Activated CD8-positive, alpha-beta T cell treated with anti-CD3 and anti-CD28 coated beads for 36 hours (primary cell): ENCODE results near the gene RFTN1. TPM values are rescaled to one million over a fixed set of nuclear protein-coding genes. Genes with fewer than 3 reads are reported as not detected.
A peak's percentile ranks its signal among the peaks of the same experiment; 100 is the strongest.

Experiments
- ATAC-seq: fragments of 200-7000 bp; cut with Tn5 transposase; one replicate; pipeline ENCODE4 v1.10.0; 2021; ENCODE audit warnings: mild to moderate bottlenecking, moderate library complexity
- CTCF ChIA-PET: fragments of 350-600 bp; sonication (Branson Sonifier 250); formaldehyde crosslinking; loops from one replicate; lab custom pipeline; 2021; ENCODE audit warnings: antibody characterized with exemption; lab: Charles Lee
- POLR2A ChIA-PET: fragments of 350-600 bp; sonication (Branson Sonifier 250); formaldehyde crosslinking; loops from one replicate; lab custom pipeline; 2021; ENCODE audit warnings: antibody characterized with exemption; lab: Charles Lee
- DNase-seq: peaks from one replicate; pipeline ENCODE4 v3.0.0-alpha.2; 2020
- H3K27ac Mint-ChIP-seq: one replicate; pipeline ENCODE4 v1.8.0; 2021; ENCODE audit warnings: mild to moderate bottlenecking, mixed read lengths
- H3K27me3 Mint-ChIP-seq: one replicate; pipeline ENCODE4 v1.8.0; 2021; ENCODE audit warnings: mixed read lengths
- H3K36me3 Mint-ChIP-seq: one replicate; pipeline ENCODE4 v1.8.0; 2021; ENCODE audit warnings: low read depth, mixed read lengths
- H3K4me1 Mint-ChIP-seq: one replicate; pipeline ENCODE4 v1.8.0; 2021; ENCODE audit warnings: low read depth, mixed read lengths
- H3K4me3 Mint-ChIP-seq: one replicate; pipeline ENCODE4 v1.8.0; 2021; ENCODE audit warnings: mild to moderate bottlenecking, moderate library complexity, mixed read lengths
- H3K9me3 Mint-ChIP-seq: one replicate; pipeline ENCODE4 v1.8.0; 2021; ENCODE audit warnings: mixed read lengths
- CTCF ChIP-seq: fragments of 200-600 bp; IDR thresholded peaks from one replicate; pipeline ENCODE4 v1.8.0; 2022; ENCODE audit warnings: antibody characterized with exemption, mild to moderate bottlenecking
- intact Hi-C: fragments of 100-400 bp; cut with micrococcal nuclease; formaldehyde crosslinking; loops from one replicate; pipeline ENCODE4 v1.10.0; 2022
- total RNA-seq, 2 experiments: library from RNA; stranded (reverse); gene quantifications; one replicate each; pipeline ENCODE4 v1.2.3, GENCODE V29; 2021

RFTN1 gene
- total RNA-seq, 2 experiments from 2014 or later: 113 to 125 TPM

- DNase-seq (no peak), ATAC-seq (no peak)
- Mint-ChIP-seq H3K4me1 (peaks cover 67% of the 10 kb centered on the region), H3K27me3 (no peaks in the 10 kb centered on the region), H3K4me3 (no peak overlapping the region), H3K9me3 (no peaks in the 10 kb centered on the region), H3K36me3 (peaks cover 89% of the 10 kb centered on the region), H3K27ac (no peak overlapping the region)
- no peak for TF ChIP-seq CTCF
- intact Hi-C loops: no loop called here
- POLR2A ChIA-PET: interaction anchor here (1.2 to 1.6 kb wide), 2 partner anchors 13 to 25 kb away, joined by 3 to 4 read pairs; no protein-coding TSS in a partner anchor
- CTCF ChIA-PET: interaction anchor here (1.1 kb wide), 1 partner anchor 9 kb away, joined by 3 read pairs; no protein-coding TSS in a partner anchor
Observed at GRCh38 chr3:16486951-16487480, 26.5 kb downstream of the RFTN1 start.

GRCh38 chr3:16486201-16486600 lies 27.3 kb downstream of the RFTN1 start:
- no peak for DNase-seq
- no peak for TF ChIP-seq CTCF
- intact Hi-C loops: no loop called here
- Mint-ChIP-seq H3K27me3 (no peaks in the 10 kb centered on the region), H3K27ac (peak overlapping the region; percentile 47), H3K9me3 (no peaks in the 10 kb centered on the region), H3K36me3 (peaks cover 89% of the 10 kb centered on the region), H3K4me3 (no peak overlapping the region), H3K4me1 (peaks cover 73% of the 10 kb centered on the region)
- CTCF ChIA-PET: interaction anchor here (1.1 kb wide), 1 partner anchor 10 kb away, joined by 3 read pairs; no protein-coding TSS in a partner anchor
- ATAC-seq: no peak
- POLR2A ChIA-PET: no interaction called here

GRCh38 chr3:16485395-16485992 lies 28.0 kb downstream of the RFTN1 start:
- ChIA-PET POLR2A (interaction anchor here (1.5 kb wide), 1 partner anchor 9 kb away, joined by 5 read pairs; no protein-coding TSS in a partner anchor), CTCF (interaction anchor here (1.1 kb wide), 1 partner anchor 10 kb away, joined by 3 read pairs; no protein-coding TSS in a partner anchor)
- intact Hi-C loops: no loop called here
- ATAC-seq (no peak), DNase-seq (no peak)
- TF ChIP-seq CTCF: no peak
- H3K4me3 Mint-ChIP-seq: no peak overlapping the region
- H3K27ac Mint-ChIP-seq: peak overlapping the region; percentile 47
- peaks cover 89% of the 10 kb centered on the region for H3K36me3 Mint-ChIP-seq
- H3K27me3 Mint-ChIP-seq: no peaks in the 10 kb centered on the region
- peaks cover 75% of the 10 kb centered on the region for H3K4me1 Mint-ChIP-seq
- no peaks in the 10 kb centered on the region for H3K9me3 Mint-ChIP-seq

GRCh38 chr3:16484984-16485383 lies 28.5 kb downstream of the RFTN1 start:
- DNase-seq (no peak), ATAC-seq (no peak)
- intact Hi-C loops: no loop called here
- POLR2A ChIA-PET: interaction anchor here (1.0 to 1.5 kb wide), 2 partner anchors 10 to 28 kb away, joined by 3 to 5 read pairs; no protein-coding TSS in a partner anchor
- TF ChIP-seq CTCF: no peak
- Mint-ChIP-seq H3K4me1 (peaks cover 78% of the 10 kb centered on the region), H3K9me3 (no peaks in the 10 kb centered on the region), H3K27ac (peak overlapping the region; percentile 47), H3K27me3 (no peaks in the 10 kb centered on the region), H3K36me3 (peaks cover 89% of the 10 kb centered on the region), H3K4me3 (no peak overlapping the region)
- CTCF ChIA-PET: interaction anchor here (1.2 kb wide), 1 partner anchor 16 kb away, joined by 3 read pairs; no protein-coding TSS in a partner anchor

- H3K36me3 Mint-ChIP-seq: peaks cover 87% of the 10 kb centered on the region
- no peaks in the 10 kb centered on the region for H3K9me3 Mint-ChIP-seq
- no peak for ATAC-seq
- intact Hi-C loops: no loop called here
- H3K4me1 Mint-ChIP-seq: peaks cover 74% of the 10 kb centered on the region
- peak overlapping the region; percentile 16 for H3K27ac Mint-ChIP-seq
- no peak for DNase-seq
- ChIA-PET POLR2A (interaction anchor here (0.7 to 2.4 kb wide), 6 partner anchors 11 to 29 kb away, joined by 3 to 7 read pairs (median 4); no protein-coding TSS in a partner anchor), CTCF (interaction anchor here (1.2 to 2.6 kb wide), 4 partner anchors 15 to 193 kb away, joined by 3 to 7 read pairs (median 4); no protein-coding TSS in a partner anchor)
- H3K4me3 Mint-ChIP-seq: no peak overlapping the region
- TF ChIP-seq CTCF: no peak
- H3K27me3 Mint-ChIP-seq: no peaks in the 10 kb centered on the region
Observed at GRCh38 chr3:16484216-16484615, 29.3 kb downstream of the RFTN1 start.
